Measurements from ENCODE around the gene ENG.

ENG gene

GRCh38 chr9:127862075-127863011, 7.9 kb upstream of the ENG start:
- TF ChIP-seq GATA3 (IDR thresholded peaks at IDR 0.05; ENCODE audit: low read depth, low read length) (no peak), GATA2 (IDR thresholded peaks at IDR 0.05; ENCODE audit: low read depth, low read length) (no peak)

- no peak for TF ChIP-seq GATA2 (IDR thresholded peaks at IDR 0.05; ENCODE audit: low read depth, low read length)
- no peak for TF ChIP-seq GATA3 (IDR thresholded peaks at IDR 0.05; ENCODE audit: low read depth, low read length)
These were observed 6.3 kb upstream of the ENG start for GRCh38 chr9:127860779-127861178.

- TF ChIP-seq GATA3 (IDR thresholded peaks at IDR 0.05; ENCODE audit: low read depth, low read length): no peak
- no peak for TF ChIP-seq GATA2 (IDR thresholded peaks at IDR 0.05; ENCODE audit: low read depth, low read length)
These were observed 5.8 kb upstream of the ENG start for GRCh38 chr9:127860260-127860659.

- TF ChIP-seq GATA2 (IDR thresholded peaks at IDR 0.05; ENCODE audit: low read depth, low read length) (peak; percentile 45), GATA3 (IDR thresholded peaks at IDR 0.05; ENCODE audit: low read depth, low read length) (no peak)
These were observed 3.6 kb upstream of the ENG start for GRCh38 chr9:127858041-127858512.

- TF ChIP-seq GATA3 (IDR thresholded peaks at IDR 0.05; ENCODE audit: low read depth, low read length) (no peak), GATA2 (IDR thresholded peaks at IDR 0.05; ENCODE audit: low read depth, low read length) (no peak)
These were observed 2.8 kb upstream of the ENG start for GRCh38 chr9:127857278-127857677.

GRCh38 chr9:127856729-127857116, 2.3 kb upstream of the ENG start:
- TF ChIP-seq GATA3 (IDR thresholded peaks at IDR 0.05; ENCODE audit: low read depth, low read length) (no peak), GATA2 (IDR thresholded peaks at IDR 0.05; ENCODE audit: low read depth, low read length) (no peak)

GRCh38 chr9:127856094-127856728, 1.8 kb upstream of the ENG start:
- TF ChIP-seq GATA2 (IDR thresholded peaks at IDR 0.05; ENCODE audit: low read depth, low read length) (no peak), GATA3 (IDR thresholded peaks at IDR 0.05; ENCODE audit: low read depth, low read length) (no peak)

GRCh38 chr9:127855522-127855921, 1.1 kb upstream of the ENG start:
- TF ChIP-seq GATA3 (IDR thresholded peaks at IDR 0.05; ENCODE audit: low read depth, low read length): no peak
- no peak for TF ChIP-seq GATA2 (IDR thresholded peaks at IDR 0.05; ENCODE audit: low read depth, low read length)

- TF ChIP-seq GATA3 (IDR thresholded peaks at IDR 0.05; ENCODE audit: low read depth, low read length) (no peak), GATA2 (IDR thresholded peaks at IDR 0.05; ENCODE audit: low read depth, low read length) (no peak)
These were observed 502 bp upstream of the ENG start for GRCh38 chr9:127854960-127855359.

- no peak for TF ChIP-seq GATA3 (IDR thresholded peaks at IDR 0.05; ENCODE audit: low read depth, low read length)
- TF ChIP-seq GATA2 (IDR thresholded peaks at IDR 0.05; ENCODE audit: low read depth, low read length): no peak
These were observed 910 bp downstream of the ENG start for GRCh38 chr9:127853312-127854183.

- no peak for TF ChIP-seq GATA2 (IDR thresholded peaks at IDR 0.05; ENCODE audit: low read depth, low read length)
- no peak for TF ChIP-seq GATA3 (IDR thresholded peaks at IDR 0.05; ENCODE audit: low read depth, low read length)
These were observed 1.6 kb downstream of the ENG start for GRCh38 chr9:127852829-127853228.

GRCh38 chr9:127850286-127850830, 4.1 kb downstream of the ENG start:
- TF ChIP-seq GATA3 (IDR thresholded peaks at IDR 0.05; ENCODE audit: low read depth, low read length): no peak
- TF ChIP-seq GATA2 (IDR thresholded peaks at IDR 0.05; ENCODE audit: low read depth, low read length): no peak

GRCh38 chr9:127848756-127849504, 5.5 kb downstream of the ENG start:
- TF ChIP-seq GATA3 (IDR thresholded peaks at IDR 0.05; ENCODE audit: low read depth, low read length) (no peak), GATA2 (IDR thresholded peaks at IDR 0.05; ENCODE audit: low read depth, low read length) (no peak)
